IPS-11a (cell line): ENCODE results near the gene FSD1L.

Source experiments
- H3K4me3 ChIP-seq: one replicate; pipeline ENCODE4 v1.5.1; 2013; ENCODE audit warnings: low read depth, low read length, control low read depth

The FSD1L gene

GRCh38 chr9:105432247-105432842, 15.5 kb upstream of the FSD1L start:
- no peak overlapping the region for H3K4me3 ChIP-seq

GRCh38 chr9:105435453-105435852, 12.4 kb upstream of the FSD1L start:
- H3K4me3 ChIP-seq: no peak overlapping the region

DNA sequence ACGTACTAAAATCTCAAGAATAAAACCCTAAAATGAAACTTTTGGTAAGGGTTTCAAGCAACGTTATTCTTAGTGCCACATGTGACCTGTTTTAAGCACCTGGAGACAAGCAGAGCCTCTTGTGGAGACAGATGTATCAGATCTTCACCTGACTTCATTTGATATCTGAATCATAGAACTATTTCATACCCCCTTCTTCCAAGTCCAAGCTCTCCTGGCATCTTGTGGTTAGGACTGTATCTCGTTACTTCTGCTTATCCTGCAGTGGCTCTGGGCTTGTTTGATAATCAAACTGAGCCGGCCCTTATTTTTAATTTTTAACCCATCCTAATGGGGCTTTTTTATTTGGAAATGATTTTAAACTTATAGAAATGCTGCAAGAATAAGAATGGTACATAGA, 11.1 kb upstream of the FSD1L start:
- H3K4me3 ChIP-seq: no peak overlapping the region

GRCh38 chr9:105437704-105438103, 10.1 kb upstream of the FSD1L start:
- H3K4me3 ChIP-seq: no peak overlapping the region

DNA sequence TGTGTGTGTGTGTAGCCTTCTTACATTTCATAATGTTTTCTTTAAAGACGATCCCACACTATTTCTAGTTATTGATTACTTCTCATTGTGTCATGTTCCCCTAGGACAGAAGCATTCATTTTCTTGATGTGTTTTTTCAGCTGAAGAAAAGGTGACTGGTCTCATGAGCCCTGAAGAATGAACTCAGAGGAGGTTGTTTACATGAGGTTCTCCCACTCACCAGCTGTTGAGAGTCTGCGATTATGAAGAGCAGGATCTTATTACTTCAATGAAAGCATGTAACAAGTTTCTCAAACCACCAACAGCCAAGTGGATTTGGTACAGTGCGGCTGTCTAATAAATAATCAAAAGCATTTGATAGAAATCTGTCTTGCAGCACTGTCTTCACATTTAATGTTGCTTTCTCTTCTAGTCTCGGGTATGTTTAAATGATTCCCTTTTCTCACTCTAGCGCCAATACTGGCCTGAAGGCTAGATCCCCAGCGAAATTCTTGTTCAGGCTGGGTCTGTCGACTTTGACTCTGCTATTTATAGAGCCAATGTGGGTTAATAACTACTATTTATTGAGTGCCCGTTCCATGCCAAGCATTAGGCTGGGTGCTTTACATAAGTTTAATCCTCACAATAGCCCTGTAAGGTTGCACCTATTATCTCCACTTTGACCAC, 9.6 kb upstream of the FSD1L start:
- H3K4me3 ChIP-seq: no peak overlapping the region

DNA sequence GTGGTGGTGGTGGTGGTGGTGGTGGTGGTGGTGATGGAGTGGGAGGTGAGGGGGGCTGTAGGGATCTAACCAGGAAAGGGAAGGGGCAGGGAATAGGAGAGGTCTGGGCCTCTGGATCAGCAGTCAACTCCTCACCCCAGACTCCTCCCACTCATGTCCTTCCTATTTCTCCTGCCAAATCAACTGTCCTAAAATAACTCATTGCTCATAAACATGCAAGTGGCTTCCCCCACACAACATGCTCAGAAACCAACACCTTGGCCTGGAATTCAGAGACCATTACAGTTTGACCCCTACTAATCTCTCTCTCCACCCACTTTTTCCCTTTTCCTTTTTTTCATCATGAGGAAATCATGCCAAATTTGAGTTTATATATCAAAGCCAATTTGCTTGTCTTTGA, 8.4 kb upstream of the FSD1L start:
- H3K4me3 ChIP-seq: no peak overlapping the region

GRCh38 chr9:105441616-105442160, 6.1 kb upstream of the FSD1L start:
- no peak overlapping the region for H3K4me3 ChIP-seq

DNA sequence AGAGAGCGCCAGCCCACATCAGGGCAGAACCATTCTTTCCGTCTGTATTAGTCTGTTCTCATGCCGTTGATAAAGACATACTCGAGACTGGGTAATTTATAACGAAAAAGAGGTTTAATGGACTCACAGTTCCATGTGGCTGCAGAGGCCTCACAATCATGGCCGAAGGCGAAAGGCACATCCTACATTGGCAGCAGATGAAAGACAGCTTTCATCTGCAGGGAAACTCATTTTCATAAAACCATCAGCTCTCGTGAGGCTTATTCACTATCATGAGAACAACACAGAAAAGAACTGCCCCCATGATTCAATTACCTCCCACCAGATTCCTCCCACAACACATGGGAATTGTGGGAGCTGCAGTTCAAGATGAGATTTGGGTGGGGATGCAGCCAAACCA, 4.7 kb upstream of the FSD1L start:
- H3K4me3 ChIP-seq: no peak overlapping the region

DNA sequence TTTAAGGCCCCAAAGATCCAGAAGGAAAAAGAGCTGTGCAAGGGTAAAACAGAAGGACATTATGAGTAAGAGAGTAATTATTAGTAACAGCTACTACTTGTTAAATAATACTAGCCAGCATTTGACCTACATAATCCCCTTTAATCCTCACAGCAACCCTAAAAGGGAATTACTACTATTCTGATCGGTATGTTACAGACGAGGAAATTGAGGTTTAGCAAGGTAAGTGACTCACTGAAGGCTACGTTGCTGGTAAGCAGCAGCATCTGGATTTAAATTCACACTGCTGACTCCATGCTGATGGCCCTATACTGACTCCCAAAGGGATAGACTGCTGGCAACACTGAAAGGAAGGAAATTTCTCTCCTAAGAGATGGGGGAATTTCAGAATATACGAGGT, 3.7 kb upstream of the FSD1L start:
- H3K4me3 ChIP-seq: no peak overlapping the region

DNA sequence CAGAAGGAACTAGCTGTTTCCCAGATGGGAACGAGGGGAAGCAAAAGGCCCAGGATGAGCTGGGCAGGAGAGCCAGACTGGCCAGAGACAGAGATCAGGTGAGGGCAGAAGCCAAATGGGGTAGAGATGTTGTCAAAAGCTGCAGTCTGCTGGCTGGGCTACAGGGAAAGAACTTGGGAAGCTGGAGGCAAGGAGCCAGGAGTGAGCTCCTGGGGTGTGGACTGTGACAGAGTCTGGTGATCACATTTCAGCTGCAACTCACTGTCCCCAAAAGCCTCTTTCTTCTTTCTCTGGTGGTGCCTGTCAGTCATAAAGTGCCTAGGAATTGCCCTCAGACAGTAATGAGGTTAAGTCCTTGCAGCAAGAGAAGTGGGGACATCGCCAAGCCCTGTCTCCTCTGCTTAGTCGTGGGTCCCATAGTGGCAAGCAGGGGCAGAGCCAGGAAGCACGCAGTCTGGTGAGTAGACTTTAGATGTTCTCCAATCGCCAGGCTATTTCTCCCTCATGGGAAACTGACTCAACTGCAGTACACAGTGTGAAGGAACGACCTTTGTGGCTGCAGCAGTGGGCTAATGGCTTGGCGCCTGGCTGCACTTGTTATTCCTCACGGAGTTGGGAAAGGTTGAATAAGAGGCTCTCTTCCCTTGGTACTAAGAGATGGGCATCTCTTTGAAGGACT, 2.5 kb upstream of the FSD1L start:
- no peak overlapping the region for H3K4me3 ChIP-seq

DNA sequence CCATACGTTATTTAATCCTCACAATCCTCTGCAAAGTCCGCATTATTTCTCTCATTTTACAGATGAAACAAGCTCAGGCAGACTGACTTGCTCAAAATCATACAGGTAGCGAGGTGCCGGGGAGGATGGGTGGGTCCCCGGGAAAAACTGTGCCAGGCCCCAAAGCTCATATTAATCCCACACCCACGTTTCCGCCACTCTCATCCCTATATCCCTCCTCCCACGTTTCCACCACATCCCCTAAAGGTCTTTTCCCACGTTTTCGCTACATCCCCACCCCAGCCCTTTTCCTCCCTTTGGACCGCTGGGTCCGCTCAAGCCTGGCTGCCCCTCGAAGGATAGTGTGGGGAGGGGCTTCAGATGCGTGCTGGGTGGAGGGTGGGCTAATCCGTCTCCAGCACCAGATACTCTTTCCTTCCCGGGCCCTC, 434 bp upstream of the FSD1L start:
- H3K4me3 ChIP-seq: peak overlapping the region; percentile 79

DNA sequence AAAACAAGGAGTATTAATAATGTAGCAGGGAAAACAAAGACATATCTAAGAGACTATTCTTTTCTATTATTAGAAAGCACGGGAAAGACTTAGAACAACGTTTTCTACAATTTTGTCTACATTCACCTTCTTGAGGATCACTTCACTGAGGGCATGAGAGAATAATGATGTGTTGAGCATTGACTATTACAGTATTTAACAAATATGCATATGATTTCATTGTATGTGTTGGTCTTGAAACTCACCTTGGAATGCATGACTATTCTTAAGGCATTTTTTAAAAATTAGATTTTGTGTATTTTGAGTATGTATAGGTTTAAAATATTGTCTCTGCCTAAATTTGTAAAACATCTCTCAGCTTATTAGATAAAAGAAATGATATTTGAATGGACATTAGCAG, 1.2 kb downstream of the FSD1L start:
- H3K4me3 ChIP-seq: no peak overlapping the region

DNA sequence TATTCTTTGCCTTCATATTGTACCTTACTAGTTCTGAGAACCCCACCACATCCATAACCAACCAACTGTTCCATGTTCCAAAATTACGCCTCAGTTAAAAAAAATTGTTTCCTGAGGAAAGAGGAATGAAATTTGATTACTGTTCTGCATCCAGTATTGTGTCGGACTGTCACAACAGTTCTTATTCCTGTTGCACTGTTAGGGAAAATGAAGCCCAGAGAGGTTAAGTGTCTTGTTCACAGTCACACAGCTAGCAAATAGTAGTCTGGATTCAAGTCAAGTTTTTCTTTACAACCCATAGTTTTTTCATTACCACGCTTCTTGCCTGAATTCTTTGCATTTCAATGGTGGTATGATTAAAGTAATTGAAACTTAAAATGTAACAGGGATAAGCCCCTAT, 4.4 kb downstream of the FSD1L start:
- H3K4me3 ChIP-seq: no peak overlapping the region

DNA sequence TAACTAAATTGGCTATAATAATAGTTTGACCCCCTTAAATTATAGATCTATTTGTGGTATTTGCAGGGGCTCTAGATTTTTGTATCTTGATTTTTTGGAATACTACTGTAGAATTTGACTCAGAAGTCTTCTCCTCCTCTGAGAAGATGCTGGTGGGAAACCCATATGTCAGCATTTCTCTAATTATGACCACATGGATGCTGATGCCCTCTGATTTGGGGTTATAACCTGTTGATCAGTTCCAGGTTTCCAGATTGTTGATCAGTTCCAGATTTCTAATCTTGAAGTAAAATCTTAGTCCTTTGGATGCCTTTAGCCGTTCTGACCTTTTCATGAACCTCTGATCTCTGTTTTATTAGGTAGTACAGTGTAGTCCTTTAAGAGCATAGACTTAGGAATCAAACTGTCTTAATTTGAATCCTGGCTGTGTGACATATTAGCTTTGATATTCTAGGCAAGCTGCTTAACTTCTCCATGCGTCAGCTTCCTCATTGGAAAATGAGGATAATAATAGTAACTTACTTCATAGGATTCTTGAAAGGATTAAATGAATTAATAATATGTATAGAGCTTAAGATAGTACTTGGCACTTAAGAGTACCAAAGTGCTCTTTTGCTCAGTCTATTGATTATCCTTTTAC, 8.1 kb downstream of the FSD1L start:
- H3K4me3 ChIP-seq: no peak overlapping the region

DNA sequence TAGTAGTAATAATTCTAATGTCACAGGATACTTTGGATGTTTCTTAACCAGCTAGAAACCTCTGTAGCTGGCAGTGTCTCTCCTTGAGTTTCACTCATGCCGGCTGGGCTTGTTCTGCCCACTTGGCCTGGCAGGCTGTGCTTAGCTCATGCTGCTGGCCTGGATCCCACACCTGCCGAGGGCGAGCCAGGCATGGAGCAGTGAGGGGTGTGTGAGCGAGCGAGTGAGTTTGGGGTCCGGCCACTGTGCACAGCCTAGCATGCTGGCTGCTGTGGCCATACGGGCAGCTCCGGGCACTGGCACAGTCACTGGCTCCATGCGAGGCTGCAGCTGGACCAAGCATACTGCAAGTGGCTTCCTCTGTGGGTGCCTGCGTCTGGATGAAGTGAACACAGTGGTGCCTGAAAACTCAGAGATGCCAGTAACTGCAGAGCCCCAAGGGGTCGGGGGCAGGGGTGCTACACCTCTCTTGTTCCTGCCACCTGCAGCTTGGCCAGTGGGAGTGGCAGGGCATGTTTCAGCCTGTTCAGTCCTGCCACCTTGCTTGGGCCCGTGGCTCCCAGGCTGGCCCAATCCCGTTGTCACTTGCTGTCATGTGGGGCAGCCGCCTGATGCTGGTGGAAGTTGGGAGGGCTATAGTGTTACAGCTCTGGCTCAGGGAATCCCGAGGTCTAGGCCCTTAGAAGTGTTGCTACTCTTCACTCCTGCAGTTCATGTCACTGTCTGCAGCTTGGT, 9.9 kb downstream of the FSD1L start:
- H3K4me3 ChIP-seq: no peak overlapping the region

GRCh38 chr9:105458404-105458803, 10.6 kb downstream of the FSD1L start:
- no peak overlapping the region for H3K4me3 ChIP-seq

GRCh38 chr9:105459336-105459735, 11.5 kb downstream of the FSD1L start:
- no peak overlapping the region for H3K4me3 ChIP-seq

DNA sequence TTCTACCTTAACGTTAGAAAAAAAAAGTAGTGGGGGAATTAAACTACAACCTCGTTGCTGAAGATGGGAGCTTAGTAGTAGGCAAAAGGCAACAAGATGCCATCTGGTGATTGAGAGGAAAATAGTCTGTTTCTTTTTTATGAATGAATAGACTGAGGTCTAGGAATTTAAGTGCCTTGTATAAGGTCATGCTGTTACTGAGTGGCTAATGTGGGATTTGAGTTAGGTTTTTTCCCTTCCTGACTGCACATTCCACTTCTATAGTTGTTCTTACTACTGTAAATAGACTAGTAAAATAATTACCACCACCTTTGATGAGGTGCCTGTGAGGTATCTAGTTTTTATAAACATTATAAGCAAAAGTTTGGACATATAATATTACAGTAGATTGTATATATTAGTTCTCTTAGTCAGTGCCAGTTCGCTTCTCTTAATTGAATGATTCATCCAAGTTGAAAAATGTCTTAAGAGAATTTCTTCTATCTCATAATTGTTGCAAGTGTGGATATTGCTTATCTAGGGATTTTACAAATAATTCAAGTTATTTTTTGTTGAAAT, 19.1 kb downstream of the FSD1L start:
- no peak overlapping the region for H3K4me3 ChIP-seq

DNA sequence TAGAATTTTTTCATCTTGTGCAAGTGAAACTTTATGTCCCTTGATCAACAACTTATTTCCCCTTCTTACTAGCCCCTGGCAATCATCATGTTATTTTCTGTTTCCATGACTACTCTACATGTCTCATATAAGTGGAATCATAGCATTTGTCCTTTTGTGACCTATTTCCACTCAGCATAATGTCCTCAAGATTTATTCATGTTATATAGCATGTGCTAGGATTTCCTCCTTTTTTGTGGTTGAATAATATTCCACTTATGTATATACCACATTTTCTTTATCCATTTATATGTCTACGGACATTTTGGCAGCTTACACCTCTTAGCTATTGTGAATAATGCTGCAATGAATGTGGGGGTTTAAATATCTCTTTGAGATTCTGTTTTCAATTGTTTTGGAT, 21.0 kb downstream of the FSD1L start:
- H3K4me3 ChIP-seq: no peak overlapping the region

GRCh38 chr9:105473221-105473620, 25.4 kb downstream of the FSD1L start:
- no peak overlapping the region for H3K4me3 ChIP-seq

DNA sequence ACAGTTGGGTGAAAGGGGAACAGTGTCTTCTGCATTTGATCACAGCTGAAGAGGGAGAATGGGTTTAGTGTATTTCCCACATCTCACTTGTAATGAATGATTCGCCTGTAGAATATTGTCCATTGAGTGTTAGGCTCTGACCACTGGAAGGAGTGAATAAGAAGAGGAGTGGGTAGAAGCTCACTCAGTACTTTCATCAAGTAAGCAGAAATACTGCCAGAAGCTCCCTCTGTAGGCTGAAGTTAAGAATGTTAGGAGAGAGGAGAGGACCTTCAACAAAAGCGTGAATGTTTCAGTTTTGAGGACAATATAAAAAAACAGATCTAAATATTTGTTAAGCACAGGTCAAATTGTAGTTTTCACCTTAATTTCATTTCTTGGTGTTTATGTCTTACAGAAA, 27.5 kb downstream of the FSD1L start:
- no peak overlapping the region for H3K4me3 ChIP-seq
